ENCODE results near the gene LUZP2.

Gene LUZP2

GRCh38 chr11:24704716-24705115, 207.9 kb downstream of the LUZP2 start:
- no peak overlapping the region for H3K4me3 ChIP-seq (ENCODE audit: control insufficient read depth, low read depth, low read length)
- DNase-seq (ENCODE audit: low read depth): no peak
- no peak for TF ChIP-seq CTCF (IDR thresholded peaks at IDR 0.05; ENCODE audit: control insufficient read depth, insufficient read depth, low read depth, low read length, missing control alignments)

GRCh38 chr11:24705474-24705873, 208.6 kb downstream of the LUZP2 start:
- DNase-seq (ENCODE audit: low read depth): no peak
- no peak for TF ChIP-seq CTCF (IDR thresholded peaks at IDR 0.05; ENCODE audit: control insufficient read depth, insufficient read depth, low read depth, low read length, missing control alignments)
- H3K4me3 ChIP-seq (ENCODE audit: control insufficient read depth, low read depth, low read length): no peak overlapping the region

GRCh38 chr11:24708616-24709015, 211.8 kb downstream of the LUZP2 start:
- TF ChIP-seq CTCF (IDR thresholded peaks at IDR 0.05; ENCODE audit: control insufficient read depth, insufficient read depth, low read depth, low read length, missing control alignments): no peak
- H3K4me3 ChIP-seq (ENCODE audit: control insufficient read depth, low read depth, low read length): no peak overlapping the region
- no peak for DNase-seq (ENCODE audit: low read depth)

DNA sequence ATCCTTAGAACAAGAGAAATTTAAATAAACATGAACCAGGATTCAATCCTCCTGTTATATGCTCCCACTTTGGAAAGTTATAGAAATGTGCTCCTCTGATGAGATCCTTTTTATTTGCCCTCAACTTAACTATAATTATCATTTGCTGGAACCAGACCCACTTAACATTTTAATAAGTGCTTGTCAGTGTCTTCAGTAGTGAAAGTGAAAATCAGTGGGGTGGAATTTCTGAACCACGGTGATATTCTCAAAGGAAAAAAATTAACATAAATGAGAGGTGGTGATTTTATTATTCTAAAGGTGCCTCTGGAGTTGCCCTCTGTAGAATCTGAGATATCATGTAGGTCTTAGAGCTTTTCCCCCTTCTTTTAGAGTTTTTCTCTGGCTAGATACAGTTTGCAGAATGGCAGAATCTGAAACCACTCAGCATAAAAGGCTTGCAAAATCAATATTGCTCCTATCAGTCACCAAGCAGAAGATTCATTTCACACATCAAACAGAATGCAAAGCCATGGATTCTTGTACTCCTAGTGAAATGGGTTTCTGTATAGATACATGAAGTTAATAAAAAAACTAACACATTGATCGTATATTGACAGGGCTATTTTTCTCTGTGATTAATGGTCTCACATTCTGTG, 213.2 kb downstream of the LUZP2 start:
- no peak overlapping the region for H3K4me3 ChIP-seq (ENCODE audit: control insufficient read depth, low read depth, low read length)
- TF ChIP-seq CTCF (IDR thresholded peaks at IDR 0.05; ENCODE audit: control insufficient read depth, insufficient read depth, low read depth, low read length, missing control alignments): no peak
- no peak for DNase-seq (ENCODE audit: low read depth)

DNA sequence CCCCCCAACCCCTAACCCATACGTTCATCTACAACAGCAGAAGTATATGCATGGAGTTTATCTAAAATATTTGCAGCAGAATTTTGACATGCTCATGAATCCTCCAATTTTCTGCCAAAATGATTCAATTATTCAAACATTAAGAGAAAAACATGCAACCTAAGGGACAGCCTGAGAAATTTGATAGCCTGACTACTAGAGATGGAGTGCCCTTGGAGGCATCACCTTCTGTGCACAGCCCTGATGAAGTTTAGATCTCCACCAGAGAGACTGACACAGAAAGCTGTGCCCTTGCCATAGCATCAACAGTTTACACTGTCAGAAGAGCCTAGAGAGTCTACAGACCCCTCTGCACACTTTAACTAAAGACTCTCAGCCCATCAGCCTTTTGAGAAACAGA, 217.7 kb downstream of the LUZP2 start:
- no peak for DNase-seq (ENCODE audit: low read depth)
- no peak for TF ChIP-seq CTCF (IDR thresholded peaks at IDR 0.05; ENCODE audit: control insufficient read depth, insufficient read depth, low read depth, low read length, missing control alignments)
- no peak overlapping the region for H3K4me3 ChIP-seq (ENCODE audit: control insufficient read depth, low read depth, low read length)

DNA sequence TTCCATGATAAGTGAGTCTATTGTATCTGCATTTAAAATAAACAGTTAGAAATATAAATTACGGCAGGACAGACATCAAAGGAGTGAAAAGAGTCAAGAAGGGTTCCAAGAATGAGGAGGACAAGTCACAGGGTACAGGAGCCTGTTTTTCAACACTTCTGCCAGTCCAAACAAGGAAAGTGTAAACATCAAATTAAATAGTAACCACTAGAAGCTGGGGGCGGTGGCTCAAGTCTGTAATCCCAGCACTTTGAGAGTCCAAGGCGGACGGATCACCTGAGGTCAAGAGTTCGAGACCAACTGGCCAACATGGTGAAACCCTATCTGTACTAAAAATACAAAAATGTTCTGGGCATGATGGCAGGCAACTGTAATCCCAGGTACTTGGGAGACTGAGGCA, 219.6 kb downstream of the LUZP2 start:
- no peak overlapping the region for H3K4me3 ChIP-seq (ENCODE audit: control insufficient read depth, low read depth, low read length)
- TF ChIP-seq CTCF (IDR thresholded peaks at IDR 0.05; ENCODE audit: control insufficient read depth, insufficient read depth, low read depth, low read length, missing control alignments): no peak
- DNase-seq (ENCODE audit: low read depth): no peak

- TF ChIP-seq CTCF (IDR thresholded peaks at IDR 0.05; ENCODE audit: control insufficient read depth, insufficient read depth, low read depth, low read length, missing control alignments): no peak
- no peak overlapping the region for H3K4me3 ChIP-seq (ENCODE audit: control insufficient read depth, low read depth, low read length)
- DNase-seq (ENCODE audit: low read depth): no peak
These were observed 226.4 kb downstream of the LUZP2 start for GRCh38 chr11:24723231-24723630.

Data from AG09309 (cell line).